ENCODE results near the gene ARHGEF3.

DNA sequence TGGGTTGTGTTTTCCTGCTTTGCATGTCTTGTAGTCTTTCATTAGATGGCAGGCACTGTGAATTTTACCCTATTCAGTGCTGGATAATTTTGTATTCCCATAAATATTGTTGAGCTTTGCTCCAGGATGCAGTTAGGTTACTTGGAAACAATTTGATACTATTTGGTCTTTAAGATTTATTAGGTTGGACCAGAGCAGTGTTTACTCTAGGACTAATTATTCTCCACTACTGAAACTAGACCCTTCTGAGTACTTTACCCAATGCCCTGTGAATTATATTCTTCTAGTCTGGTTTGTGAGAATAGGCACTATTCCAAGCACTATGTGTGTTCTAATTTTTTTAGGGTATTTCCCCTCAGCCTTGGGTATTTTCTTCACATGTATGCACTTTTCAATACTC, 80.9 kb downstream of the ARHGEF3 start:
- TF ChIP-seq, protein P1, sequence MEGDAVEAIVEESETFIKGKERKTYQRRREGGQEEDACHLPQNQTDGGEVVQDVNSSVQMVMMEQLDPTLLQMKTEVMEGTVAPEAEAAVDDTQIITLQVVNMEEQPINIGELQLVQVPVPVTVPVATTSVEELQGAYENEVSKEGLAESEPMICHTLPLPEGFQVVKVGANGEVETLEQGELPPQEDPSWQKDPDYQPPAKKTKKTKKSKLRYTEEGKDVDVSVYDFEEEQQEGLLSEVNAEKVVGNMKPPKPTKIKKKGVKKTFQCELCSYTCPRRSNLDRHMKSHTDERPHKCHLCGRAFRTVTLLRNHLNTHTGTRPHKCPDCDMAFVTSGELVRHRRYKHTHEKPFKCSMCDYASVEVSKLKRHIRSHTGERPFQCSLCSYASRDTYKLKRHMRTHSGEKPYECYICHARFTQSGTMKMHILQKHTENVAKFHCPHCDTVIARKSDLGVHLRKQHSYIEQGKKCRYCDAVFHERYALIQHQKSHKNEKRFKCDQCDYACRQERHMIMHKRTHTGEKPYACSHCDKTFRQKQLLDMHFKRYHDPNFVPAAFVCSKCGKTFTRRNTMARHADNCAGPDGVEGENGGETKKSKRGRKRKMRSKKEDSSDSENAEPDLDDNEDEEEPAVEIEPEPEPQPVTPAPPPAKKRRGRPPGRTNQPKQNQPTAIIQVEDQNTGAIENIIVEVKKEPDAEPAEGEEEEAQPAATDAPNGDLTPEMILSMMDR (IDR thresholded peaks at IDR 0.05), result no peak
- no peak for TF ChIP-seq POLR2A (IDR thresholded peaks at IDR 0.05)
